Neuron (in vitro differentiated cells): ENCODE measurements around the gene TROAP.

Experiments
- H2AFZ ChIP-seq: one replicate; pipeline ENCODE4 v1.6.1; 2013; ENCODE audit warnings: low read depth, mild to moderate bottlenecking, inconsistent platforms, low read length, moderate library complexity
- H3K27me3 ChIP-seq: one replicate; pipeline ENCODE4 v1.6.1; 2013; ENCODE audit warnings: low read length; ENCODE audit not compliant: insufficient read depth
- H3K36me3 ChIP-seq: one replicate; pipeline ENCODE4 v1.6.1; 2013; ENCODE audit warnings: low read length; ENCODE audit not compliant: insufficient read depth
- H3K4me1 ChIP-seq: one replicate; pipeline ENCODE4 v1.6.1; 2013; ENCODE audit warnings: low read length; ENCODE audit not compliant: insufficient read depth
- H3K4me3 ChIP-seq: 2 replicates; pipeline ENCODE4 v1.5.1; 2013; ENCODE audit warnings: mild to moderate bottlenecking, low read length, moderate library complexity
- H3K9me3 ChIP-seq: one replicate; pipeline ENCODE4 v1.6.1; 2013; ENCODE audit warnings: low read length

TROAP gene

DNA sequence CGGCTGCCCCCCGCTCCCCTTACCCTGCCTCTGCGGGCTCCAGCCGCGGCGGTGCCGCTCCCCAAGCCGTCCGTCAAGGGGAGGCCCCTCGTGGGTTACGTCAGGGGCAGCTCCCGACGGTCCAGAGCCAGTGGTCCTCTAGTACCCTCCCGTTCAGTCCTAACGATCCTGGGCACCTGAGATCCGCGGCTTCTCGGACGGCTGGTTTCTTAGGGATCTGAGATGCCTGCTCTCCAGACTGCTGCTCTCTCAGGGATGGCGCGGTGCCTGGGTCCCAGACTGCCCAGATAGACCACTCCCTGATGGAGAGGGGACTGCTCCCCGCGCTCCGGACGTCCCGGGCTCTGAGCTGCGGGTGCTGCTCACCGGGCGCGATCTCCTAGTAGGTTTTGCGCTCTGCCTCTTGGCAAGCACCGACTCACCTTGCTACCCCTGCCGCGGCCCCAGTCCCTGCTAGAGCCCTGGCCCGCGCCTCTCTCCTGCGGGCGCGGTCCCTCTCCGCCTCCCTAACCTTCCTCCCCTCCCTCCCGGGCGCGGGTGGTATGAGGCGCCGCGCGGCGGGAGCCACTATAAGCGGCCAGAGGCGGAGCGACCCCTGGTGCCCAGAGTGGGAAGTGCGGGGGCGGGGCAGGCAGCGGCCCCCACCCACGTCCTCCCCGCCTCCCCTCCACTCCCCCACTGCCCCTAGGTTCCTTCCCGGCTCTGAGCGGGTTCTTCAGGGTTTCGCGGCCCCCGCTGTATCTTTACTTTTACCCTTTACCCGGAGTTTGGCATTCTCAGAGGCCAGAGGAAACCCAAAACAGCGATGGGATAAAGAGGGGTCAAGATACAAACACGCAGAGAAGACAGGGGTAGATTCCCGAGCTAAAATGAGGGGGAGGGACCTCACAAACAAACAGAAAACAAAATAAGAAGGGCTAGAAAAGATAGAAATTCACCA lies 13.9 kb downstream of the TROAP start, which contains the start of gene C1QL4:
C1QL4 (minus strand) TSS at position 544 of the 940 bp plus-strand sequence. CDS start 711 bp downstream, outside the sequence.
- Histone ChIP-seq H3K4me3 (peak within 1 kb of the TSS; percentile 40), H3K9me3 (peaks cover 3% of the 10 kb centered on the region), H3K4me1 (peaks cover 46% of the 10 kb centered on the region), H3K36me3 (no peaks in the 10 kb centered on the region), H2AFZ (peak within 1 kb of the TSS; percentile 80), H3K27me3 (peaks cover 52% of the 10 kb centered on the region)

DNA sequence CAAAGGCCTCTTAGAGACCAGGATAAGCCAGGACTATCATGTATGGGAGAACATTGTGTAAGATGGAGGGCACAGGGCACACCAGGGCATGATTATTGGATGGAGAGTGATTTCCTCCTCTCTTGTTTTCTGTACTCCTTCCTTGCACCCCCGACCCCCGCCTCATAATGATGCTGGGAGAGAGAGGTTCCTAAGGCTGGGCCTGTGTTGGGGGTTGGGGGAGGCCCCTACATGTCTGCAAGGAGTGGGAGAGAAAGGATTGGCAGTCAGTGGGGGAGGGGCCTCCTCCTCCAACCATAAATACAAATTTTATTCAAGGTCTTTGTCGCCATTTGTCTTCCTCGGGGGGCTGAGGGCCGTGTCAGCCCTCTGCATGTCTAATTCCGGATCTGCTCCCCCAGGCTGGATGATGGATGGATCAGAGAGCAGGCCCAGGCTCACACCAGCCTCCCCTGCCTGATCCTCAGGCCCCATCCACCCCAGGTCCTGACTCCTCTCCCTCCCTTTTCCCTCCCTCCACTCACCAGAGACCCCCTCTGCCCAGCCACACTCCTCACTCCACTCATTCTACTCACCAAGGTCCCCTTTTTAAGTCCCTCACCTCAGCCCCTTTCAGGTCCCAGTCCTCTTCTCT lies 15.9 kb downstream of the TROAP start:
- Histone ChIP-seq H3K4me1 (peaks cover 60% of the 10 kb centered on the region), H3K27me3 (peaks cover 55% of the 10 kb centered on the region), H2AFZ (no peak overlapping the region), H3K36me3 (no peaks in the 10 kb centered on the region), H3K9me3 (peaks cover 3% of the 10 kb centered on the region), H3K4me3 (peak overlapping the region; percentile 18)

DNA sequence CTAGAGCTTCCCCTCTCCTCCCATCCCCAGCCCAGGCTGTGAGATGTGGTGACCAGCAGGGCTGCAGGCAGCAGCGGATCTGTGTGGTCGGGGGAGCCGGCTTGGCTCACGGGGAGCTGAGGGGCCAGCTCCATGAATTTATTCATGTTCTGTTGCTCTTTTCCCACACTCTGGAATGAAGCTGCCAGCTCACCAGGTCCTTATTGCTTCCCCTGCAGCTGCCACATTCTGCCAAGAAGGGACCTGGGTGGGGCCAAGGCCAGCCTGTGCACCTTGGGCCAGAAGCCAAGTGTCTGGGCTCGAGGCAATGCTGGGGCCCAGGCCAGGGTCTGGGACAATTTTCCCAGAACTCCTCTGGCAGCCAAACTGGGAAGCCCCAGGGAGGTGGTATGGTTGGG lies 16.4 kb downstream of the TROAP start:
- H3K4me3 ChIP-seq, result peak overlapping the region; percentile 18
- H3K27me3 ChIP-seq, result peaks cover 58% of the 10 kb centered on the region
- H3K36me3 ChIP-seq, result no peaks in the 10 kb centered on the region
- peaks cover 3% of the 10 kb centered on the region for H3K9me3 ChIP-seq
- H2AFZ ChIP-seq, result no peak overlapping the region
- peaks cover 63% of the 10 kb centered on the region for H3K4me1 ChIP-seq

DNA sequence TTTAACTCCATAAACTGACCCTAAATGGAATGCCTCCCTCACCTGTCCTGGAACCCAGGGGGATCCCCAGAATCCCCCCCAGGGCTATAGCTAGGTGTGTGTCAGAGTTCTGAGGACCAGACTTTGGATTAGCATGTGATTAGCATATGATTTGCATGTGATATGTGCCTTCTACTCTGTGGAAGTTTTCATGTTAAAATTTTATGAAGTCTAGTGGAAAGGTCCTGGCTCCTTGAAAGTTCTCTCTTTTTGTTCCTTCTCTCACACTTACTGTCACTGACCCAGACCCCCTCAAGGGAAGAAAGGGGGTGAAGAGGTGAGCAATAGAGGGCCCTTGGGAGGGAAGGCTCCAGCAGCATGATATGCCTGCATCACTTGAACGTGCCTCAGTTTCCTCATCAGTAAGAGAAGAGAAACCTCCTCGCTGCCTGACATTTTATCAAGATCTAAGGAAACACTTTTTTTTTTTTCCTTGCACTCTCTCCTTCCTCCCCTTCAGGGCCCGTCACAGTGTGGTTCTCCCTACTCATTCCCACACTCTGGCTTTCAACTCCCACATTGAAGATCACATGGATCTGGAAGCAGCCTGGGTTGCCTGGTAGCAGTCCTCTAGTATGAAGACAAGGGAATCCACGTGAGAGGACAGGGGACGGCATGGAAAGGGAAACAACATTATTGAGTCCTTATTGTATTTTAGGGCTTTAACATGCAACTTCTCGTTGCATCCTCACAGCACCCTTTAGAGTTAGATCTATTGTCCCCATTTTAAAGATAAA lies 17.2 kb downstream of the TROAP start:
- peaks cover 56% of the 10 kb centered on the region for H3K27me3 ChIP-seq
- H2AFZ ChIP-seq, result no peak overlapping the region

DNA sequence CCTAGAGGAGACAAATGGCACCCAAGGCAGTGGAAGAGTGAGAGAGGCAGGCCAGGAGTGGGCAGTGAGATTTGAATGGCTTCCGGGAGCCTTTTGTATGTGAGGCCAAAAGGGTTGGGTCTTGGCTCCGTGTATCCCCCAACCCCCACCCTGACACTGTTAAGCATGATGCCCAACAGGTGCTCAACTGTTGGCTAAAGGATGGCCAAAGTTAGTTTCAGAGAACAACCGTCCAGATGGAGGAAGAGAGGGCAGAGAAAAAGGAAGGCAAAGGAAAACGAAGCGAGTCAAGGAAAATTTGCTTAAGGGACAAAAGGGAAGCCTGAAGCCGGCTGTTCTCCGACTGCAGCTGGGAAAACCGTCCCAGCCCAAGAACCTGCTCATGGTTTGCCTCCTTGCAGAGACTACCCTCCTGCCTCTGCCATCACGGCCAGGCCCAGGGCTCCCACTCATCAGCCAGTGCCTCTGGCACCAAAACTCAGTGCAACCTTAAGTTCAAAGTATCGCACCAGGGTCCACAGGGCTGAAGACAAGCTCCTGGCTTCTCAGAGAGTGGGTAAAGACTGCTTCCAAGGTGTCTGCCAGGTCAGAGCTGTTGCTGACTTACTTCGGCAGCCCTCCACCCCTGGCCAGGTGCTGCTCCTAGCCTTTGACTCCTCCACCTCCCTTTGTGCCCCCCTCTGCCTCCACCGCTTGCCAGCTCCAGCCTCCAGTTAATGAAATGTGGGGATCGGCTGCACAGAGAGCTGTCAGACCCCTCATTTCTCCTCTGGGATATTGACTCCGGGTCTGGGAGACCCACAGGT lies 18.1 kb downstream of the TROAP start:
- peaks cover 77% of the 10 kb centered on the region for H3K4me1 ChIP-seq
- H3K36me3 ChIP-seq, result no peaks in the 10 kb centered on the region
- H3K27me3 ChIP-seq, result peaks cover 53% of the 10 kb centered on the region
- no peaks in the 10 kb centered on the region for H3K9me3 ChIP-seq
- peak overlapping the region; percentile 49 for H3K4me3 ChIP-seq
- H2AFZ ChIP-seq, result peak overlapping the region; percentile 75

More for the DNA sequence above, 17.2 kb downstream of the TROAP start:
- Histone ChIP-seq H3K9me3 (peaks cover 3% of the 10 kb centered on the region), H3K36me3 (no peaks in the 10 kb centered on the region), H3K4me3 (no peak overlapping the region), H3K4me1 (peaks cover 69% of the 10 kb centered on the region)

DNA sequence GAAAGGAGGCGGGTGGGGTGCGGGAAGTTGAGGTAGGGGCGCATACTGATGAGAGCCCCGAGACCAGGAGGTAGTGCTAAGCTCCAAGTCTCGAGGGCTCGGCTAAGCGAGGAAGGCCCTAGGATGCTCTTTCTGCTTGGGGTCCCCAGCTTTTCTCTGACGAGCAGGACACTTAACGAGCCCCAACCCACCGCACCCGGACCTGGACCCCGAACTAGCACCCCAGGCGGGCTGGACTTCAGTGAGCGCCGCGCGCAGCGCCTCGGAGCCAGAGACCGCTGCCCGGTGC lies 18.7 kb downstream of the TROAP start:
- Histone ChIP-seq H3K4me3 (peak overlapping the region; percentile 49), H3K9me3 (no peaks in the 10 kb centered on the region), H3K27me3 (peaks cover 48% of the 10 kb centered on the region), H3K36me3 (no peaks in the 10 kb centered on the region), H3K4me1 (peaks cover 82% of the 10 kb centered on the region), H2AFZ (peak overlapping the region; percentile 75)

DNA sequence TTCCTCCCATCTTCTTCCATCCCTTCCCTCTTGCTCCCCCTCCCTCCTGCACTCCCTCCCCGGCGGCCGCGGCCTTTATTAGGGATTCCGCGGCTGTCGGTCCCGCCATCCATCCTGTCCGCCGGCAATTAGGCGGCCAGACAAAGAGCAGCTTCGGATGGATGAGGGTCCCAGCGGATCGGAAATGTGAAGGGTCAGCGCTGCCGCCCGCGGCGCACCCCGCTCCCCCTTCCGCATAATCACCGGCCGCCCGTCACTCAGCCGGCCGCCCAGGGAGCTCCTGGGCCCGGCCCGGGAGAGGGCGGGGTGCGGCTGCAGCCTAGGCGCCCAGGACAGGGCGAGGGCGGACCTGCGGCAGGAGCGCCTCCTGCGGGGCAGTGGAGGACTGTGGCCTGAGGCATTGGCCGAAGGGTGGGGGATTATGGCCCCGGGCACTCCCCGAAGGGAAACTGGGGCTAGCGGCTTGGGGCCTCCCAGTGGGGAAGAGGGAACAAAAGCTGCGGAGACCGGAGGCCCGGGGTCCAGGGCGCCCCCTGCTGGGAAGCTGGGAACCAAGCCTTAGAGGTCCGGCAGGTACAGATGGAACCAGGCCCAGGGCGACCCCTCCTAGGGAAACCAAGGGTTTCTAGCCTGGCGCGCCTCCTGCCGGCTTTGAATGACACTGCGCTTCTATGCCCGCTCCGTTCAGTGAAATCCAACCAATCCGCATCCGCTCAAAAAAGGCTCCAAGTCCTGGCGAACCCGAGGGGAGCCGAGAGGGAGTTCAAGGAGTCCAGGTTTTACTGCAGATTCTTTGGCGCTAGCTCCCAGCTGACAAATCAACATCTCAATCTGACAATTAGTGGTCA lies 19.2 kb downstream of the TROAP start:
- H3K27me3 ChIP-seq, result peaks cover 50% of the 10 kb centered on the region
- H3K4me3 ChIP-seq, result peak overlapping the region; percentile 49

DNA sequence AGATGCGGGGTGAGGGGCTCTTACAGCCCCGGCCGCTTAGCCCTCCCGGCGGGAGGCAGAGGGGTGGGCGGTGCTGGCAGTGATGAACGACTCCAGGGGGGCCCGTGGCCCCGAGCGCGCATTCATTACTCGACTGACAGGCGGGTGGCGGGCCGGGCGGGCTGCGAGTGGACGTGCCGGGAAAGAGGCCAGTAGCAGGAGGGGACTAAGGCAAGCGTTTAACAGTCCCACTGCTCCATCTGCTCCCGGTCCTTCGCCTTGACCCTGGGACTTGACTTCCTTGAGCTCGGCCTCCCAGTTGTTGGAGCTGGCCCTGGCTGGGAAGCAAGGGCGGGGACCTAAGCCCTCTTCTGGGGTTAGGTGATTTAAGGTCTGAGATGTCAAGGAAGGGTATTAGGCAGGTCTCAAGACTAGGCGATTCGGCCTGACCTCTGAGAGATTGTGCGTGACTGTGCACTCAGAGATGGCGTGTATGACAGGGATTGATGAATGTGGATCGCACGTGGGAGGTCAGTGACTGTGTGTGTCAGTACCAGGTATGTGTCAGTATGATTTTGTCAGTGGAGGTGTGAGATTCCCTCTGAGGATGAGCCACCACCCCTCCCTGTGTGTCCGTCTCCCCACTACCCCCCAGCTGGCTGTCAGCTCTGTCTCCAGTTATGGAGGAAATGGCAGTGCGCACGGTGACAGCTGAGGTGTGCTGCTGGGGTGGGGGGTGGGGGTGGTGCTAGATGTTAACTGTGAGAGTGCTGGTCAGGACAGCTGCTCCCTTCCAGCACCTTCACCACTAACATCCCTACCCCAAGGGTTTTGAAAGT lies 20.1 kb downstream of the TROAP start:
- Histone ChIP-seq H3K4me1 (peaks cover 87% of the 10 kb centered on the region), H3K9me3 (no peaks in the 10 kb centered on the region), H3K36me3 (no peaks in the 10 kb centered on the region), H3K4me3 (peak overlapping the region; percentile 49), H2AFZ (no peak overlapping the region), H3K27me3 (peaks cover 50% of the 10 kb centered on the region)

More for the DNA sequence above, 19.2 kb downstream of the TROAP start:
- H2AFZ ChIP-seq, result peak overlapping the region; percentile 75
- H3K9me3 ChIP-seq, result no peaks in the 10 kb centered on the region
- peaks cover 87% of the 10 kb centered on the region for H3K4me1 ChIP-seq
- H3K36me3 ChIP-seq, result no peaks in the 10 kb centered on the region

DNA sequence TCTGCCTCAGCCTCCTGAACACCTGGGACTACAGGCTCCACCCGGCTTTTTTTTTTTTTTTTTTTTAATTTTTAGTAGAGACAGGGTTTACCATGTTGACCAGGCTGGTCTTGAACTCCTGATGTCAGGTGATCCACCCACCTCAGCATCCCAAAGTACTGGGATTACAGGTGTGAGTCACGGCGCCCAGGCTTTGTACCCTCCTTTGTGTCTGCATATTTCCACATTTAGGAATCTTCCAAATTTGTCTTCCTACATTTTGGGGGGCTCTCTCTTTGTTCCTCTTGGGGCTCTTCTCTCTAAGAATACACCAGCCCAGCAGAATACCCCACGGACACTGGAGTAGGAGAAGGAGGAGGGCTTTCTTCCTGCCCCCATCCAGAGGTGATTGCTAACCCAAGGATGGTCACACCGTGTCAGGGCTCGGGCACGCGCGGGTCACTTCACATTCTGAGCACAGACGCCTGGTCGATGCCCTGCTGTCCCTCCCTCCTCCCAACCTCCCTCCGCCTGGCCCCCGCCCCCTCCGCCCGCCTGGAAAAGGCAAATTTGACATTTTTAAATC lies 21.5 kb downstream of the TROAP start:
- no peaks in the 10 kb centered on the region for H3K9me3 ChIP-seq
- H2AFZ ChIP-seq, result no peak overlapping the region
- peaks cover 51% of the 10 kb centered on the region for H3K27me3 ChIP-seq
- no peaks in the 10 kb centered on the region for H3K36me3 ChIP-seq
- H3K4me3 ChIP-seq, result no peak overlapping the region
- H3K4me1 ChIP-seq, result peaks cover 76% of the 10 kb centered on the region

DNA sequence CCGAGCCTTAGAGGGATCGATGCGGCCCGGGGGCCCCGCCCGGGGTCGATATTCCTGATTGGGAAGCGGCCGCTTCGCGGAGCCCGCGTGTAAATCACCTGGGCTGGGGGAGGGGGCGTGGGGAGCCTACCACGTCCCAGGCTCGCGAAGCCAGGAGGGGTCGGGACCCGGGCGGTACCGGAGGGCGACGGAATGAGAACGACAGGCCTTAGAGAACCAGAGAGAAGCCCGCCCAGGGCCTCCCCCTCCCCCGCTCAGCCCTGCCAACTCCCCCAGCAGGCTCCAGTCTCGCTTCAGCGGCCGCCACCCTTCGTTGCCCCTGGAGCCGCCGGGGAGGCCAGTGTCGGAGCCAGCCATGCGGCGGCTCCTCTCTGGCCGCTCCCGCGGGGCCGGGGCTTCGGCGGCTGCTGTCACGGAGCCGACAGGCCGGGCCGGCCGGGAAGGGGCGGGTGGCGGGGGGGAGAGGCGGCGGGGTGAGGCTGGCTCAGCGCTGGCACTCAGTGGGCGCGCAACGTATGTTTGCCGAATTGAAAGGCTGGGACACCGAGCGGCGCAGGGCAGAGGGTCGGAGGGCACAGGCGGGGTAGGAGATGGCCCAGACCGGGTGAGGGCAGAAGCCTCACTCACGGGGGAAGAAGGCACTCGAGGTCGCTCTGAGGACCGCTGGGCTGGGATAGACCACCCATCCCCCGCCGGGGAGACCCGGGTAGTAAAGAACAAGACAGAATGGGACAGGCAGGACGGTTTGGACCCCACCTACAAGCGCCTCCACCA lies 22.2 kb downstream of the TROAP start:
- no peaks in the 10 kb centered on the region for H3K36me3 ChIP-seq
- H3K4me3 ChIP-seq, result peak overlapping the region; percentile 40
- no peaks in the 10 kb centered on the region for H3K9me3 ChIP-seq
- peak overlapping the region; percentile 60 for H2AFZ ChIP-seq
- peaks cover 70% of the 10 kb centered on the region for H3K4me1 ChIP-seq
- H3K27me3 ChIP-seq, result peaks cover 45% of the 10 kb centered on the region
